ENCODE results near the gene NRSN2. TPM values are rescaled to one million over a fixed set of nuclear protein-coding genes. Genes with fewer than 3 reads are reported as not detected.

NRSN2 gene
- total RNA-seq, 1 experiment from 2014 or later, result 1.9 TPM

DNA sequence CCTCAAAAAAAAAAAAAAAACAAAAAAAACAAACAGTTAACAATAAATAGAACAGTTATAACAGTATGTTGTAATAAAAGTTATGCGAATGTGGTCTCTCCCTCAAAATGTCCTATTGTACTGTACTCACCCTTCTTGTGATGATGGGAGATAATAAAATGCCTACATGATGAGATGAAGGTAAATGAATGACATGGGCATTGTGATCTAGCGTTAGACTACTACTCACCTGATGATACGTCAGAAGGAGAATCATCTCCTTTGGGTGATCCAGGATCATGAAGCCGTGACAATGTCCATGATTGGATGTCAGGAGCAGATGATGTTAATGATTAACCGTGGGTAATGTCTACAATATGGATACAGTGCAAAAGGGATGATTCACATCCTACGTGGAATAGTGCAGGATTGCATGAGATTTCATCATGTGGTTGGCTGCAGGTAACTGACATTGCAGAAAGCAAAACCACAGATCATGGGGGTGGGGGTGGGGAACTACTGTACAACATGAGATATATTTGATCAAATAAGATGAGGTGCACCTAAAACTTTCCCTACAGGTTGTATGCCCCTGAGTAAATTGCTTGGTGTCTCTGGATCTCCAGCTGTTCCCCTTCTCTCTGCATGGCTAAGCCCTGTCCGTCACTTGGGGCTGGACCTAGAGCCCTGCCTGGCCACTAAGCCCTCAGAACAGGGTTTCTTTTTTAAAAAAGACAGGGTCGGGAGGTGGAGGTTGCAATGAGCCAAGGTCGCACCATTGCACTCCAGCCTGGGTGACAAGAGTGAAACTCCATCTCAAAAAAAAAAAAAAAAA lies 55.0 kb downstream of the NRSN2 start:
- Histone ChIP-seq H3K9me3 (ENCODE audit: control insufficient read depth in 1 of 2, insufficient read depth in 1 of 2, low read depth in 1 of 2, low read length in 2 of 2) (peaks cover 0 to 6% of the 10 kb centered on the region in 2 experiments; a peak in 1 of 4 replicates), H4K20me1 (ENCODE audit: insufficient read depth) (no peaks in the 10 kb centered on the region), H3K9me2 (ENCODE audit: insufficient read depth) (no peaks in the 10 kb centered on the region), H3K4me1 (ENCODE audit: control insufficient read depth in 1 of 2, insufficient read depth in 2 of 2, low read length in 2 of 2) (peaks cover 20 to 35% of the 10 kb centered on the region in 2 experiments), H3K4me3 (replicated peaks in 1 of 2; ENCODE audit: low read depth in 1 of 2, low read length in 2 of 2) (no peak overlapping the region), H2AFZ (ENCODE audit: low read depth, low read length, poor library complexity, severe bottlenecking) (peak overlapping the region; percentile 75), H3K27ac (ENCODE audit: low read depth, low read length) (peak overlapping the region; percentile 18; the same call in 1 of the 2 replicates), H3K79me2 (ENCODE audit: insufficient read depth, low read length) (no peaks in the 10 kb centered on the region), H3K27me3 (ENCODE audit: insufficient read depth, low read length) (no peaks in the 10 kb centered on the region), H3K9ac (ENCODE audit: low read length) (no peak overlapping the region), H3K4me2 (ENCODE audit: low read length) (peak overlapping the region; percentile 52), H3K36me3 (ENCODE audit: control insufficient read depth in 1 of 2, insufficient read depth in 2 of 2, low read length in 2 of 2) (peaks cover 4 to 10% of the 10 kb centered on the region in 2 experiments; a peak in 3 of 4 replicates)
- RAD21 ChIA-PET (ENCODE audit: low non-redundant PET in 1 of 2, low total read pairs in 2 of 2, uncharacterized antibody in 2 of 2, unreplicated experiment in 2 of 2), result interaction anchor here in 1 of 2 experiments (0.6 kb wide), 1 partner anchor 19 kb away, joined by 3 read pairs; no protein-coding TSS in a partner anchor
- peak; percentile 69 for ATAC-seq
- CTCF ChIA-PET, result no interaction called here
- DNase-seq (ENCODE audit: low read depth, low spot score), result peak; percentile 94
- intact Hi-C loops (cut with micrococcal nuclease), result loop anchor here (2.0 to 5.0 kb wide), 2 partner anchors 21 to 40 kb away; partner anchors contain the start of gene TRIB3
- POLR2A ChIA-PET, result interaction anchor here (0.6 to 19.5 kb wide), 3 partner anchors 28 to 103 kb away, joined by 3 to 639 read pairs (median 5); partner anchors contain the start of gene TRIB3
- no TSS peak for BruUV-seq (replicated peaks)
- TF ChIP-seq EGR1 (IDR thresholded peaks at IDR 0.05; ENCODE audit: low read depth) (0 out of 2 replicates have a peak, but pooled peaks have one; percentile 33), FOSL1 (IDR thresholded peaks at IDR 0.05; ENCODE audit: low read depth) (peak; percentile 80), POLR2A (IDR thresholded peaks at IDR 0.05; ENCODE audit: borderline replicate concordance, extremely low read depth, insufficient read depth, insufficient read length) (no peak), SIN3A (IDR thresholded peaks at IDR 0.05; ENCODE audit: low read depth) (peak; percentile 79), EZH2 (IDR thresholded peaks at IDR 0.05) (no peak), RAD21 (IDR thresholded peaks at IDR 0.05; ENCODE audit: low read depth) (no peak; the same call in 1 of the 2 replicates), TCF7L2 (IDR thresholded peaks at IDR 0.05; ENCODE audit: borderline replicate concordance, extremely low read depth, insufficient read depth, insufficient read length) (peak; percentile 27), YY1 (IDR thresholded peaks at IDR 0.05; ENCODE audit: extremely low read depth, insufficient replicate concordance, low read depth, low read length) (no peak), EZH2phosphoT487 (IDR thresholded peaks at IDR 0.05; ENCODE audit: borderline replicate concordance) (no peak), ZFX (IDR thresholded peaks at IDR 0.05) (no peak), CEBPB (IDR thresholded peaks at IDR 0.05; ENCODE audit: low read depth) (peak; percentile 100), SP1 (IDR thresholded peaks at IDR 0.05; ENCODE audit: low read depth) (peak; percentile 99), JUND (IDR thresholded peaks at IDR 0.05) (peak; percentile 78), CBX3 (IDR thresholded peaks at IDR 0.05; ENCODE audit: low read depth) (peak; percentile 88), POLR2AphosphoS5 (IDR thresholded peaks at IDR 0.05; ENCODE audit: low read depth, low read length) (peak; percentile 80)
- TF ChIP-seq, protein P1, sequence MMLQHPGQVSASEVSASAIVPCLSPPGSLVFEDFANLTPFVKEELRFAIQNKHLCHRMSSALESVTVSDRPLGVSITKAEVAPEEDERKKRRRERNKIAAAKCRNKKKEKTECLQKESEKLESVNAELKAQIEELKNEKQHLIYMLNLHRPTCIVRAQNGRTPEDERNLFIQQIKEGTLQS (IDR thresholded peaks at IDR 0.05), result no peak; the same call in 1 of the 2 replicates
- TF ChIP-seq, protein P2, sequence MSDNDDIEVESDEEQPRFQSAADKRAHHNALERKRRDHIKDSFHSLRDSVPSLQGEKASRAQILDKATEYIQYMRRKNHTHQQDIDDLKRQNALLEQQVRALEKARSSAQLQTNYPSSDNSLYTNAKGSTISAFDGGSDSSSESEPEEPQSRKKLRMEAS (IDR thresholded peaks at IDR 0.05), result peak; percentile 70
- TF ChIP-seq, protein P3, sequence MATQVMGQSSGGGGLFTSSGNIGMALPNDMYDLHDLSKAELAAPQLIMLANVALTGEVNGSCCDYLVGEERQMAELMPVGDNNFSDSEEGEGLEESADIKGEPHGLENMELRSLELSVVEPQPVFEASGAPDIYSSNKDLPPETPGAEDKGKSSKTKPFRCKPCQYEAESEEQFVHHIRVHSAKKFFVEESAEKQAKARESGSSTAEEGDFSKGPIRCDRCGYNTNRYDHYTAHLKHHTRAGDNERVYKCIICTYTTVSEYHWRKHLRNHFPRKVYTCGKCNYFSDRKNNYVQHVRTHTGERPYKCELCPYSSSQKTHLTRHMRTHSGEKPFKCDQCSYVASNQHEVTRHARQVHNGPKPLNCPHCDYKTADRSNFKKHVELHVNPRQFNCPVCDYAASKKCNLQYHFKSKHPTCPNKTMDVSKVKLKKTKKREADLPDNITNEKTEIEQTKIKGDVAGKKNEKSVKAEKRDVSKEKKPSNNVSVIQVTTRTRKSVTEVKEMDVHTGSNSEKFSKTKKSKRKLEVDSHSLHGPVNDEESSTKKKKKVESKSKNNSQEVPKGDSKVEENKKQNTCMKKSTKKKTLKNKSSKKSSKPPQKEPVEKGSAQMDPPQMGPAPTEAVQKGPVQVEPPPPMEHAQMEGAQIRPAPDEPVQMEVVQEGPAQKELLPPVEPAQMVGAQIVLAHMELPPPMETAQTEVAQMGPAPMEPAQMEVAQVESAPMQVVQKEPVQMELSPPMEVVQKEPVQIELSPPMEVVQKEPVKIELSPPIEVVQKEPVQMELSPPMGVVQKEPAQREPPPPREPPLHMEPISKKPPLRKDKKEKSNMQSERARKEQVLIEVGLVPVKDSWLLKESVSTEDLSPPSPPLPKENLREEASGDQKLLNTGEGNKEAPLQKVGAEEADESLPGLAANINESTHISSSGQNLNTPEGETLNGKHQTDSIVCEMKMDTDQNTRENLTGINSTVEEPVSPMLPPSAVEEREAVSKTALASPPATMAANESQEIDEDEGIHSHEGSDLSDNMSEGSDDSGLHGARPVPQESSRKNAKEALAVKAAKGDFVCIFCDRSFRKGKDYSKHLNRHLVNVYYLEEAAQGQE (IDR thresholded peaks at IDR 0.05; ENCODE audit: low read depth), result no peak
- TF ChIP-seq, protein P4, sequence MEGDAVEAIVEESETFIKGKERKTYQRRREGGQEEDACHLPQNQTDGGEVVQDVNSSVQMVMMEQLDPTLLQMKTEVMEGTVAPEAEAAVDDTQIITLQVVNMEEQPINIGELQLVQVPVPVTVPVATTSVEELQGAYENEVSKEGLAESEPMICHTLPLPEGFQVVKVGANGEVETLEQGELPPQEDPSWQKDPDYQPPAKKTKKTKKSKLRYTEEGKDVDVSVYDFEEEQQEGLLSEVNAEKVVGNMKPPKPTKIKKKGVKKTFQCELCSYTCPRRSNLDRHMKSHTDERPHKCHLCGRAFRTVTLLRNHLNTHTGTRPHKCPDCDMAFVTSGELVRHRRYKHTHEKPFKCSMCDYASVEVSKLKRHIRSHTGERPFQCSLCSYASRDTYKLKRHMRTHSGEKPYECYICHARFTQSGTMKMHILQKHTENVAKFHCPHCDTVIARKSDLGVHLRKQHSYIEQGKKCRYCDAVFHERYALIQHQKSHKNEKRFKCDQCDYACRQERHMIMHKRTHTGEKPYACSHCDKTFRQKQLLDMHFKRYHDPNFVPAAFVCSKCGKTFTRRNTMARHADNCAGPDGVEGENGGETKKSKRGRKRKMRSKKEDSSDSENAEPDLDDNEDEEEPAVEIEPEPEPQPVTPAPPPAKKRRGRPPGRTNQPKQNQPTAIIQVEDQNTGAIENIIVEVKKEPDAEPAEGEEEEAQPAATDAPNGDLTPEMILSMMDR (IDR thresholded peaks at IDR 0.05 in 2 of 3, conservative IDR thresholded peaks at IDR 0.05 in 1 of 3; ENCODE audit: borderline replicate concordance in 1 of 3, insufficient read depth in 1 of 3, low read depth in 2 of 3, low read length in 2 of 3), result no peak
